HG02571 (cell line): ENCODE results near the gene SCG3.

Source experiments
- ATAC-seq: cut with Tn5 transposase; IDR thresholded peaks from one replicate; pipeline ENCODE4 v1.9.1; 2021; ENCODE audit warnings: mild to moderate bottlenecking, moderate library complexity; ENCODE audit not compliant: unreplicated experiment

SCG3 gene

GRCh38 chr15:51755790-51756189, 74.5 kb downstream of the SCG3 start:
- ATAC-seq: no peak

GRCh38 chr15:51756482-51756881, 75.2 kb downstream of the SCG3 start:
- ATAC-seq: no peak

GRCh38 chr15:51757450-51757849, 76.1 kb downstream of the SCG3 start:
- no peak for ATAC-seq

- no peak for ATAC-seq
Measured at GRCh38 chr15:51758645-51759044, 77.3 kb downstream of the SCG3 start.

- ATAC-seq: no peak
Measured at GRCh38 chr15:51759557-51760070, 78.3 kb downstream of the SCG3 start.

- ATAC-seq: no peak
Measured at GRCh38 chr15:51760805-51761204, 79.5 kb downstream of the SCG3 start.

- no peak for ATAC-seq
Measured at GRCh38 chr15:51765751-51766150, 84.4 kb downstream of the SCG3 start.

GRCh38 chr15:51766341-51766740, 85.0 kb downstream of the SCG3 start:
- ATAC-seq: no peak

GRCh38 chr15:51768018-51768417, 86.7 kb downstream of the SCG3 start:
- ATAC-seq: no peak
